T-helper 1 cell treated with Interleukin-12 subunit alpha and Interleukin-12 subunit beta and Interleukin-4 antibody, amounts not matched to agents 30 μg/mL and 1 μg/mL, for 36 hours (primary cell): ENCODE data around the gene ENTPD8.

Source experiments
- H3K27ac Mint-ChIP-seq: one replicate; pipeline ENCODE4 v1.8.0; 2021; ENCODE audit warnings: mild to moderate bottlenecking, mixed read lengths
- H3K27me3 Mint-ChIP-seq: one replicate; pipeline ENCODE4 v1.8.0; 2021; ENCODE audit warnings: low read depth, mixed read lengths
- H3K36me3 Mint-ChIP-seq: one replicate; pipeline ENCODE4 v1.8.0; 2021; ENCODE audit warnings: low read depth, mixed read lengths
- H3K4me1 Mint-ChIP-seq: one replicate; pipeline ENCODE4 v1.8.0; 2021; ENCODE audit warnings: low read depth, mixed read lengths
- H3K4me3 Mint-ChIP-seq: one replicate; pipeline ENCODE4 v1.8.0; 2021; ENCODE audit warnings: mild to moderate bottlenecking, moderate library complexity, mixed read lengths
- H3K9me3 Mint-ChIP-seq: one replicate; pipeline ENCODE4 v1.8.0; 2021; ENCODE audit warnings: mixed read lengths

Gene ENTPD8

DNA sequence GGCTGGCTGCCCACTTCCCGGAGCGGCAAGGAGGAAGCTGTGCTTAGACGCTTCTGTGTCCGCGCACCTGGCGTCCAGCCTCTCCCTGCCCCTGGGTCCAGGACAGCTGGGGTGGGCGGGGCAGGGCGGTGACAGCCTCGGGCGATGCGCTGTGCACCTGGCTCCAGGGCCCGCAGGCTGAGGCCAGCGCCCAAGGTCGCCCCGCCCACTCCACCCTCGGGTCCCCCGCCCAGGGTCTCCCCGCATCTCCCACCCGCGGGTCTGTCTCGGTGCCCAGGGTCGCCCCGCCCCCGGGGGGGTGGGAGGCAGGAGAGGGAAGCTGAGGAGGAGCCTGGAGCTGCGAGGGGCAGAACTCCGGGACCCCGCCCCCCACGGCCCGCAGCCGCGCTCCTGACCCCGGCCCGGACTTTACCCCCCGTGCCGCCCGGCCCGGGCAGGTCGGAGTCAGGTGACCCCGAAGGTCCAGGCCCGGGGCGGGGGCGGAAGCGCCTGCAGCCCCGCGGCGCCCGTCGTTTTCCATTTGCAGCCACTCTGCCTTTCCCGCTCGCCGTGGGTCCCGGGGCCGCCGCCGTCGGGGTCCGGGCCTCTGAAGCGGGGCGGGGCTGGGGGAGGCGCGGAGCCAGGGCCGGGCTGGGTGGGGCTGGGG, at the start of gene ENTPD8:
Gene ENTPD8, minus strand, starts transcription at position 69 of the 646 bp plus-strand sequence. CDS start 3,072 bp downstream, outside the sequence.
- H3K27ac Mint-ChIP-seq: peak within 1 kb of the TSS; percentile 4
- H3K4me3 Mint-ChIP-seq: peak within 1 kb of the TSS; percentile 79
- H3K4me1 Mint-ChIP-seq: peaks cover 6% of the 10 kb centered on the region
- H3K9me3 Mint-ChIP-seq: no peaks in the 10 kb centered on the region
- H3K36me3 Mint-ChIP-seq: no peaks in the 10 kb centered on the region
- peaks cover 14% of the 10 kb centered on the region for H3K27me3 Mint-ChIP-seq

DNA sequence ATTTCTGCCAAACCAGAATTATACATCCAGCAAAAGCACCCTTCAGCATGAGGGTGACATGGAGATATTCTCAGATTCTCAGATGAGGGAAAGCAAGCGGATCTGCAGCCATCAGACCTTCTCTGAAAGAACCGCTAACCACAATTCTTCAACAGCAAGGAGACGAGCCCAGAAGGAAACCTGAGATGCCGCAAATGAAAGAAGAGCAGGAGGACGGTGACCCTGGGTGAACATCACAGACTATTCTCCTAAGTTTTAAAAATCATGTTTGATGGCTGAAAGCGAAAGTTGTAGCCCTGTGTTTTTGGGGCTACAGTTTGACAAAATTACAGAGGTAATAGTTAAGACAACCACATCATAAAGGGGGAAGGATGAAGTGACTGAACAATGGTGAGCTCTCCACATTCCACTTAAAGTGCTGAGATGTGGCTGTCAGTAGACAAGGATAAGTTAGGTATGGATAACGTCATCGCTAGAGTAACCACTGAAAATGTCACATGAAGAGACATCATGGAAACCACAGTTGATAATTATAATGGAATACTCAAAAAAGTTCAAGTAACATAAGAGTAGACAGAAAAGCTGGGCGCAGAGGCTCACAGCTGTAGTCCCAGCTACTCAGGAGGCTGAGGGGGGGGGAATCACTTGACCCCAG, 49.5 kb upstream of the ENTPD8 start:
- no peak overlapping the region for H3K27ac Mint-ChIP-seq
- H3K9me3 Mint-ChIP-seq: no peaks in the 10 kb centered on the region
- H3K4me3 Mint-ChIP-seq: no peak overlapping the region
- peaks cover 9% of the 10 kb centered on the region for H3K4me1 Mint-ChIP-seq
- no peaks in the 10 kb centered on the region for H3K36me3 Mint-ChIP-seq
- no peaks in the 10 kb centered on the region for H3K27me3 Mint-ChIP-seq

DNA sequence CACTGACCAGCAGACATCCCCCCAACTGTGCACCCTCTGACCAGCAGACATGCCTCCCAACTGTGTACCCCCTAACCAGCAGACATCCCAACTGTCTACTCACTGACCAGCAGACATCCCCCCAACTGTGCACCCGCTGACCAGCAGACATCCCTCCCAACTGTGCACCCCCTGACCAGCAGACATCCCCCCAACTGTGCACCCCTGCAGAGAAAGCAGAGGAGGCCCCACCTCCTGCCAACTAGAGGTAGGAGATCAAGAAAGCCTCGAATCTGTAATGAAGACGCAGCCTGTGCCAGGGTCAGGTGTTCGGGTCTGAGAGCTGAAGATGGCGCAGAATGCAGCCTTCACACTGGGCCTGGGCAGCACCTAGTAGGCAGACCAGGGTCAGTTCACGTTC, 47.7 kb upstream of the ENTPD8 start:
- H3K9me3 Mint-ChIP-seq: no peaks in the 10 kb centered on the region
- no peaks in the 10 kb centered on the region for H3K27me3 Mint-ChIP-seq
- no peaks in the 10 kb centered on the region for H3K36me3 Mint-ChIP-seq
- H3K4me3 Mint-ChIP-seq: no peak overlapping the region
- H3K4me1 Mint-ChIP-seq: peaks cover 5% of the 10 kb centered on the region
- H3K27ac Mint-ChIP-seq: no peak overlapping the region

DNA sequence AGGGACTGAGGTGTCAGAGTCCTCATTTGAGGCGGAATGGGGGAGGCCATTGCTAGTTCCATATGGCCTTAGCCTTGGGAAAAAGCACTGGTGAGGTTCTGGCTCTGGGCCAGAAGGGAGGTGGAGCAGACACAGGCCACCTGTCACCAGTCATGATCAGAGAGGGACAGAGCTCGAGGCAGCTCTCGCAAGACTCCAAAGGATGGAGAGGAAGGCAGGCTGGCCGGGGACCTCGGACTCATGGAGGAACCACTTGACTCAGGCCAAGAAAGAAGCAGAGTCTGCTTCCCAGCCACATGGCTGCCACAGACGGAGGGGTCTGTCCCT, 47.1 kb upstream of the ENTPD8 start:
- Mint-ChIP-seq H3K36me3 (no peaks in the 10 kb centered on the region), H3K4me1 (peaks cover 5% of the 10 kb centered on the region), H3K4me3 (no peak overlapping the region), H3K9me3 (no peaks in the 10 kb centered on the region), H3K27ac (no peak overlapping the region), H3K27me3 (no peaks in the 10 kb centered on the region)

GRCh38 chr9:137487454-137488326, 46.5 kb upstream of the ENTPD8 start:
- Mint-ChIP-seq H3K36me3 (no peaks in the 10 kb centered on the region), H3K27me3 (no peaks in the 10 kb centered on the region), H3K27ac (no peak overlapping the region), H3K4me1 (peaks cover 5% of the 10 kb centered on the region), H3K9me3 (no peaks in the 10 kb centered on the region), H3K4me3 (no peak overlapping the region)

GRCh38 chr9:137486545-137487453, 45.6 kb upstream of the ENTPD8 start:
- H3K4me3 Mint-ChIP-seq: no peak overlapping the region

DNA sequence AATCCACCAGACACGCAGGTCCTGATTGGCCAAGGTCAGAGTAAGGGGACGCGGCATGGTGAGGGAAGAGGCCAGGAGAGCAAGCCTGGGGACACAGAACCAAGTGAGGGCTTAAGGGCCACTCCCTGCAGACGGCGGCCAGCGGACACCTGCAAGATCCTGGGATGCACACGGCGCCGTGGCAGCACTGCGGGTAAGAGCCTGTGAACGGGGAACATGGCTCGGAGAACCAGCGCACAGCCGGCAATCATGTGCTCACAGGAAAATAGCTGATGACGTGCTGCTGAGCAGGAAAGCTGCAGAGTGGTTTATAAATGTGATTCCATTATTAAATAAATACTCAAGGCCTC, 45.0 kb upstream of the ENTPD8 start:
- no peak overlapping the region for H3K4me3 Mint-ChIP-seq
- no peaks in the 10 kb centered on the region for H3K9me3 Mint-ChIP-seq
- H3K27ac Mint-ChIP-seq: no peak overlapping the region
- H3K36me3 Mint-ChIP-seq: no peaks in the 10 kb centered on the region
- peaks cover 8% of the 10 kb centered on the region for H3K4me1 Mint-ChIP-seq
- H3K27me3 Mint-ChIP-seq: no peaks in the 10 kb centered on the region

More at GRCh38 chr9:137486545-137487453, 45.6 kb upstream of the ENTPD8 start:
- no peaks in the 10 kb centered on the region for H3K27me3 Mint-ChIP-seq
- H3K9me3 Mint-ChIP-seq: no peaks in the 10 kb centered on the region
- no peaks in the 10 kb centered on the region for H3K36me3 Mint-ChIP-seq
- H3K27ac Mint-ChIP-seq: no peak overlapping the region
- H3K4me1 Mint-ChIP-seq: peaks cover 9% of the 10 kb centered on the region

DNA sequence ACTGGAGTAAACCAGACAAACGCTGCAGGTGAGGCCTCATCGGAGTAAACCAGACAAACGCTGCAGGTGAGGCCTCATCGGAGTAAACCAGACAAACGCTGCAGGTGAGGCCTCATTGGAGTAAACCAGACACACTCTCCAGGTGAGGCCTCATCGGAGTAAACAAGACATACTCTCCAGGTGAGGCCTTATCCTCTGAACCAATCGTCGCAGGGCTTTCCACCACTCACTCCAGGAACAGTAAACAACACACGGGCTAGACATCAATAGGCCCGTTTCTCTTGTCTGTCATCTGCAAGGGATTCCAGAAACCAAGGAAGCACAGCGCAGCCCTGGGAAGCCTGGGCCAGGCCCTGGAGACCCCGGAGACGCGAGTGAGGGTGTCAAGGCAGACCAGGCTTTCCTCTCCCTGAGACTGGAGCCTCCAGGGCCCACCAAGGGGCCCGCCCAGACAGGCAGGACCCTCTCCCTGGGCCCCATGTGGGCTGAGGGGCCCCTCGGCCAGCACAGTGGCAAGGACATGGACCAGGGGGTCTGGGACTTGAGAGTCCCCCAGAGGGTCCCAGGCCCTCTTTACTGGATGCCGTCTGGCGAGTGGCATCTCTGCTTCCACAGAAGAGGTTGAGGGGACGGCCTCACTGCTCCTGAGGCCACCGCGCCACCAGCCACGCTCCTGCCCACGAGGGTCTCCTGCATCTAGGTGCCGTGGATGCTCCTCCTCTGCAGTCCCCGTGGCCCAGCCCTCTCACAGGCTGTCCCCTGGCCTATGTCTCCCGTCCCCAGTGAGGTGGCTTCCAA, 44.4 kb upstream of the ENTPD8 start:
- no peaks in the 10 kb centered on the region for H3K27me3 Mint-ChIP-seq
- H3K4me3 Mint-ChIP-seq: no peak overlapping the region
- H3K27ac Mint-ChIP-seq: no peak overlapping the region
- no peaks in the 10 kb centered on the region for H3K36me3 Mint-ChIP-seq
- peaks cover 5% of the 10 kb centered on the region for H3K4me1 Mint-ChIP-seq
- no peaks in the 10 kb centered on the region for H3K9me3 Mint-ChIP-seq

DNA sequence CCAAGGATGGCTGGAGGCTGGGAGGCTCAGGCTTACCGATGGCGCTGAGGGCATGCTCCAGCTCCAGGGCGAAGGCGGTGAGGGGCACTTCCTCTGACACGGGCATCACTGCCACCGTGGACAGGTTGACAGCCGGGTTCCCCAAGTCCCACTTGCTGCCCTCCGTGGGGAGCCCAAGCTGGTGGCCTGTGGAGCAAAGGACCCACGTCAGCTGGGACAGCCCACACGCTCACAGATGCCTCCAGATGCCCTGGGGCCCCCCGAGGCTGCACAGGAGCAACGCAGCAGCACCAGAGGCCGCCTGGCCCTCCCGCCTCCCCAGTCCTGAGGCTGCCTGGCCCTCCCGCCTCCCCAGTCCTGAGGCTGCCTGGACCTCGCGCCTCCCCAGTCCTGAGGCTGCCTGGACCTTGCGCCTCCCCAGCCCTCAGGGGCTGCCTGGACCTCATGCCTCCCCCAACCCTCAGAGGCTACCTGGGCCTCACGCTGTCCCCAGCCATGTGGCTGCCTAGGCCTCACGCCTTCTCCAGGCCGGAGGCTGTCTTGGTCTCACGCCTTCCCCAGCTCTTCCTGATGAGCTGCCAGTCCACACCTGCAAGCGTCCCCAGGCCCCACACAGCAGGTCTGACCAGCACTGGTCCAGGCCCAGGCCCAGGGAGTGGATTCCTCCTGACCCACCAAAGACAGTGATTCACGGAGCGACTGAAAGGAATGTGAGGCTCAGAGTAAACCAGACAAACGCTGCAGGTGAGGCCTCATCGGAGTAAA, 43.6 kb upstream of the ENTPD8 start:
- Mint-ChIP-seq H3K4me1 (peaks cover 5% of the 10 kb centered on the region), H3K27ac (no peak overlapping the region), H3K9me3 (no peaks in the 10 kb centered on the region), H3K36me3 (no peaks in the 10 kb centered on the region), H3K27me3 (no peaks in the 10 kb centered on the region), H3K4me3 (no peak overlapping the region)

- Mint-ChIP-seq H3K9me3 (no peaks in the 10 kb centered on the region), H3K4me3 (no peak overlapping the region), H3K4me1 (peaks cover 5% of the 10 kb centered on the region), H3K27me3 (no peaks in the 10 kb centered on the region), H3K36me3 (no peaks in the 10 kb centered on the region), H3K27ac (no peak overlapping the region)
These were observed 41.1 kb upstream of the ENTPD8 start for GRCh38 chr9:137482094-137482781.

- Mint-ChIP-seq H3K36me3 (no peaks in the 10 kb centered on the region), H3K27ac (no peak overlapping the region), H3K9me3 (peaks cover 4% of the 10 kb centered on the region), H3K4me3 (no peak overlapping the region), H3K27me3 (no peaks in the 10 kb centered on the region), H3K4me1 (peaks cover 5% of the 10 kb centered on the region)
These were observed 39.8 kb upstream of the ENTPD8 start for GRCh38 chr9:137480686-137481683.
